Measurements from ENCODE around the gene SKI.

SKI gene

GRCh38 chr1:2290171-2290578 is 62.1 kb downstream of the SKI start:
- no peaks in the 10 kb centered on the region for H3K9me2 ChIP-seq (replicated peaks; ENCODE audit: insufficient read depth, low read length)
- H3F3A ChIP-seq (ENCODE audit: insufficient read depth, low read length) = peaks cover 11% of the 10 kb centered on the region
- H3K36me3 ChIP-seq (replicated peaks; ENCODE audit: insufficient read depth, low read length) = no peaks in the 10 kb centered on the region
- peak overlapping the region; percentile 52; the same call in 1 of the 2 replicates for H3K9ac ChIP-seq (ENCODE audit: low read length)
- H3K79me2 ChIP-seq (ENCODE audit: low read length) = peaks cover 35% of the 10 kb centered on the region
- peak overlapping the region; percentile 75; the same call in 1 of the 2 replicates for H3K27ac ChIP-seq (ENCODE audit: low read length)
- H2AFZ ChIP-seq (ENCODE audit: low read length) = peak overlapping the region; percentile 44; the same call in 1 of the 2 replicates
- H3K27me3 ChIP-seq (replicated peaks; ENCODE audit: insufficient read depth, low read length) = no peaks in the 10 kb centered on the region
- H3K4me1 ChIP-seq (ENCODE audit: low read length) = peaks cover 15% of the 10 kb centered on the region
- no peak for TF ChIP-seq CTCF (IDR thresholded peaks at IDR 0.05; ENCODE audit: low read length)
- peak overlapping the region; percentile 88 for H3K4me2 ChIP-seq (ENCODE audit: low read depth, low read length)
- no peak for DNase-seq
- H3K4me3 ChIP-seq (ENCODE audit: low read length) = peak overlapping the region; percentile 55
- no peaks in the 10 kb centered on the region for H3K9me3 ChIP-seq (replicated peaks; ENCODE audit: insufficient read depth, low read length)
- H4K20me1 ChIP-seq (ENCODE audit: insufficient read depth, low read length) = peaks cover 4% of the 10 kb centered on the region; the same call in 1 of the 2 replicates

- H3K9me2 ChIP-seq (replicated peaks; ENCODE audit: insufficient read depth, low read length) = no peaks in the 10 kb centered on the region
- peaks cover 15% of the 10 kb centered on the region for H3K4me1 ChIP-seq (ENCODE audit: low read length)
- H3F3A ChIP-seq (ENCODE audit: insufficient read depth, low read length) = peaks cover 11% of the 10 kb centered on the region
- H3K4me2 ChIP-seq (ENCODE audit: low read depth, low read length) = peak overlapping the region; percentile 88
- peak overlapping the region; percentile 52 for H3K9ac ChIP-seq (ENCODE audit: low read length)
- H3K36me3 ChIP-seq (replicated peaks; ENCODE audit: insufficient read depth, low read length) = no peaks in the 10 kb centered on the region
- peaks cover 4% of the 10 kb centered on the region; the same call in 1 of the 2 replicates for H4K20me1 ChIP-seq (ENCODE audit: insufficient read depth, low read length)
- peak; percentile 67 for DNase-seq
- H2AFZ ChIP-seq (ENCODE audit: low read length) = peak overlapping the region; percentile 44
- TF ChIP-seq CTCF (IDR thresholded peaks at IDR 0.05; ENCODE audit: low read length) (no peak), EZH2phosphoT487 (IDR thresholded peaks at IDR 0.05; ENCODE audit: low read length) (no peak), EZH2 (optimal IDR thresholded peaks at IDR 0.05; ENCODE audit: low read depth, low read length) (no peak)
- peak overlapping the region; percentile 55 for H3K4me3 ChIP-seq (ENCODE audit: low read length)
- H3K27ac ChIP-seq (ENCODE audit: low read length) = peak overlapping the region; percentile 75
- H3K79me2 ChIP-seq (ENCODE audit: low read length) = peaks cover 35% of the 10 kb centered on the region
- H3K27me3 ChIP-seq (replicated peaks; ENCODE audit: insufficient read depth, low read length) = no peaks in the 10 kb centered on the region
- H3K9me3 ChIP-seq (replicated peaks; ENCODE audit: insufficient read depth, low read length) = no peaks in the 10 kb centered on the region
Observed at GRCh38 chr1:2290595-2291510, 62.7 kb downstream of the SKI start.

- DNase-seq = no peak
- Histone ChIP-seq H3K27me3 (replicated peaks; ENCODE audit: insufficient read depth, low read length) (no peaks in the 10 kb centered on the region), H3K4me2 (ENCODE audit: low read depth, low read length) (peak overlapping the region; percentile 88; the same call in 1 of the 2 replicates), H3K27ac (ENCODE audit: low read length) (peak overlapping the region; percentile 75; the same call in 1 of the 2 replicates), H3K4me1 (ENCODE audit: low read length) (peaks cover 15% of the 10 kb centered on the region), H3F3A (ENCODE audit: insufficient read depth, low read length) (peaks cover 11% of the 10 kb centered on the region), H3K79me2 (ENCODE audit: low read length) (peaks cover 40% of the 10 kb centered on the region), H3K9ac (ENCODE audit: low read length) (no peak overlapping the region), H3K9me2 (replicated peaks; ENCODE audit: insufficient read depth, low read length) (no peaks in the 10 kb centered on the region), H2AFZ (ENCODE audit: low read length) (no peak overlapping the region), H3K36me3 (replicated peaks; ENCODE audit: insufficient read depth, low read length) (no peaks in the 10 kb centered on the region), H4K20me1 (ENCODE audit: insufficient read depth, low read length) (peaks cover 4% of the 10 kb centered on the region; the same call in 1 of the 2 replicates), H3K9me3 (replicated peaks; ENCODE audit: insufficient read depth, low read length) (no peaks in the 10 kb centered on the region), H3K4me3 (ENCODE audit: low read length) (peak overlapping the region; percentile 55; the same call in 1 of the 2 replicates)
- TF ChIP-seq CTCF (IDR thresholded peaks at IDR 0.05; ENCODE audit: low read length) = no peak
- no peak for TF ChIP-seq EZH2phosphoT487 (IDR thresholded peaks at IDR 0.05; ENCODE audit: low read length)
- TF ChIP-seq EZH2 (optimal IDR thresholded peaks at IDR 0.05; ENCODE audit: low read depth, low read length) = no peak
Observed at GRCh38 chr1:2291577-2291976, 63.5 kb downstream of the SKI start.

Data from MM.1S (cell line).